ENCODE data around the gene TIAM1.

The TIAM1 gene

DNA sequence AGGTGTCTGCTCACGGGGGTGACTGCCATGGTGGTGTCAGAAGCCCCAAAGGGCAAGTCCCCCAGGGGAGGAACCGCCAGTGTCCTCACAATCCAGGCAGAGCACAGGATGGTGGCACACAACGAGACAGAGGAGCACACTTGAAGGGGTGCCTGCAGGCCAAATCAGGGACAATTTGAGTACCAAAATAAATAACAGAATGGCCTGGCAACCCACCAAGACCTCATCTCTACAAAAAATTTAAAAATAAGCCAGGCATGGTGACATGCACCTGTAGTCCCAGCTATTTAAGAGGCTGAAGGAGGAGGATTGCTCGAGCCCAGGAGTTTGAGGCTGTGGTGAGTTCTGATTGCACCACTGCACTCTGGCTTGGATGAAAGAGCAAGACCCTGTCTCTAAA is 38.2 kb downstream of the TIAM1 start:
- H3K4me1 ChIP-seq (ENCODE audit: low read length) = no peaks in the 10 kb centered on the region
- H3K9me3 ChIP-seq (ENCODE audit: insufficient read depth, low read length) = no peaks in the 10 kb centered on the region
- H3K79me2 ChIP-seq (ENCODE audit: low read length) = no peaks in the 10 kb centered on the region
- no peak overlapping the region for H2AFZ ChIP-seq (ENCODE audit: low read depth, low read length)
- H3K27me3 ChIP-seq (ENCODE audit: low read depth, low read length) = no peaks in the 10 kb centered on the region
- H3K27ac ChIP-seq (ENCODE audit: low read length) = no peak overlapping the region
- no peak overlapping the region for H3K4me3 ChIP-seq (ENCODE audit: low read length)
- no peak overlapping the region for H3K9ac ChIP-seq (ENCODE audit: low read length)
- no peaks in the 10 kb centered on the region for H3K36me3 ChIP-seq (replicated peaks; ENCODE audit: low read depth, low read length)
- H3K4me2 ChIP-seq (ENCODE audit: low read length) = no peak overlapping the region
- no peaks in the 10 kb centered on the region for H4K20me1 ChIP-seq (ENCODE audit: insufficient read depth, low read length)
- no peak for TF ChIP-seq EZH2phosphoT487 (IDR thresholded peaks at IDR 0.05; ENCODE audit: low read depth)
- TF ChIP-seq CTCF (IDR thresholded peaks at IDR 0.05; ENCODE audit: low read depth, low read length) = no peak

DNA sequence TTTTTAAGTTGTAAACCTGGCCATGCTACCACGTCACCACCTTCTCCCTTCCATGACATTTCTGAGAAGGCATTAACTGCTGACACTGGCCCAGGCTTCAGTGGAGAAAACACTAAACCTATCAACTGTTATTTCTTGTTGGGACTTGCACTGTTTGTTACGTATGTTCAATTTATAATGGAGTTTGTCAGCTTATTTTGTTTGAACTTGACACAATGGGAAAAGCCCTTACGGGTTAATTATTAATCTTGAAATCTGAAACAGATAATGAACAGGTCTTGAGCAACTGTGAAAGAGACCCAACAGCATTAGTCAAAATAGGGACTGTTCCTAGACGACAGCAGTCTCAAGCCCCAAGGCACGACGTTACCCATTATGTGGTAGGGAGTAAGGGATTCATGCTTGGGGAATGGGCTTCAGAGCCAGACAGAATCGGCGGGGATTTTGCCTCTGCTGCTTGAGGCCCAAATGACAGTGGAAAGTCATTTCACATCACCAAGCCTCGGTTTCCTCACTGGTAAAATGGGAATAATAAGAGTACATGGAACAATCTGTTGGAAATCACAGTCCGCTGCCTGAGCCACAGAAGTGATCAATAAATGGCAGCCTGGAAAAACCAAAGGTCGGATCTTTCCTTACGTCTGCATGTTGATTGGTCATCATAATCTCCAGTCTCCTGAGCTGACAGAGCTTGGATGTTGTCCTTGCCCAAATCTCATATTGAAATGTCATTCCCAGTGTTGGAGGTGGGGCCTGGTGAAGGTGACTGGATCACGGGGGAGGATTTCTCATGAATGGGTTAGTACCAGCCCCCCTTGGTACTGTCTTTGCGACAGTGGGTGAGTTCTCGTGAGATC is 44.5 kb downstream of the TIAM1 start:
- Histone ChIP-seq H2AFZ (ENCODE audit: low read depth, low read length) (peak overlapping the region; percentile 34; the same call in 1 of the 2 replicates), H3K27ac (ENCODE audit: low read length) (no peak overlapping the region), H3K79me2 (ENCODE audit: low read length) (no peaks in the 10 kb centered on the region), H3K27me3 (ENCODE audit: low read depth, low read length) (no peaks in the 10 kb centered on the region), H4K20me1 (ENCODE audit: insufficient read depth, low read length) (no peaks in the 10 kb centered on the region), H3K4me2 (ENCODE audit: low read length) (peak overlapping the region; percentile 60), H3K9me3 (ENCODE audit: insufficient read depth, low read length) (no peaks in the 10 kb centered on the region), H3K4me1 (ENCODE audit: low read length) (peaks cover 16% of the 10 kb centered on the region), H3K9ac (ENCODE audit: low read length) (no peak overlapping the region), H3K4me3 (ENCODE audit: low read length) (peak overlapping the region; percentile 45), H3K36me3 (replicated peaks; ENCODE audit: low read depth, low read length) (no peaks in the 10 kb centered on the region)
- TF ChIP-seq EZH2phosphoT487 (IDR thresholded peaks at IDR 0.05; ENCODE audit: low read depth) (no peak), CTCF (IDR thresholded peaks at IDR 0.05; ENCODE audit: low read depth, low read length) (no peak)

DNA sequence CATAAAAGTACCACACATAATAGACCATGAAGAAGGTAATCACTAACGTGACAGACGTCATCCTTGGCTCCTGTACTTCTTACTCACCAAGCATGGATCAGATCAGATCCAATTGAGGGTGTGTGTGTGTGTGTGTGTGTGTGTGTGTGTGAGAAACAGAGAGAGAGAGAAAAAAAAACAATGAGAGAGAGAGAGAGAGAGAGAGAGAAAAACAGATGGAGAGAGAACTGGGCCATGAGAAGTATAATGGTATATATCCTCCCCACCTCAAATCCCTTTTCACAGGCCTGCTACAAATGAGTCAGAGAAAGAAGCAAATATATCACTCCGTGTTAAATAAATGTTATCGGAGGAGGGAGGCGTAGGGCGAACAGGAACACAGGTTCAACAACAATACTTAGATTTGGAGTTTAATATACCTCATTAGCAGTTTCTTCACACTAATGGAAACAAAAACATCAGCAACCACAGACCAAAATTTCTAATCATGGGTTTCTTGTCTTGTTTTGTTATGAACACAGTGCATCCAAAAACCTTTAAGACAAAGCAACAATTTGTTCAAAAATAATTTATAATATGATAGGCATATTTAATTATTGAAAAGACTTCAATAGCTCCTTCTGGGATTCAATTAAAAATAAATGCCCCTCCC is 45.3 kb downstream of the TIAM1 start:
- H3K9ac ChIP-seq (ENCODE audit: low read length) = no peak overlapping the region
- H3K36me3 ChIP-seq (replicated peaks; ENCODE audit: low read depth, low read length) = no peaks in the 10 kb centered on the region
- H3K4me2 ChIP-seq (ENCODE audit: low read length) = peak overlapping the region; percentile 60
- H3K79me2 ChIP-seq (ENCODE audit: low read length) = no peaks in the 10 kb centered on the region
- no peaks in the 10 kb centered on the region for H3K27me3 ChIP-seq (ENCODE audit: low read depth, low read length)
- no peak overlapping the region for H3K27ac ChIP-seq (ENCODE audit: low read length)
- peaks cover 16% of the 10 kb centered on the region for H3K4me1 ChIP-seq (ENCODE audit: low read length)
- no peaks in the 10 kb centered on the region for H4K20me1 ChIP-seq (ENCODE audit: insufficient read depth, low read length)
- no peaks in the 10 kb centered on the region for H3K9me3 ChIP-seq (ENCODE audit: insufficient read depth, low read length)
- TF ChIP-seq CTCF (IDR thresholded peaks at IDR 0.05; ENCODE audit: low read depth, low read length) (no peak), EZH2phosphoT487 (IDR thresholded peaks at IDR 0.05; ENCODE audit: low read depth) (no peak)
- peak overlapping the region; percentile 45; the same call in 1 of the 2 replicates for H3K4me3 ChIP-seq (ENCODE audit: low read length)
- no peak overlapping the region; the same call in 1 of the 2 replicates for H2AFZ ChIP-seq (ENCODE audit: low read depth, low read length)

GRCh38 chr21:31297806-31298205 is 46.3 kb downstream of the TIAM1 start:
- Histone ChIP-seq H3K9ac (ENCODE audit: low read length) (no peak overlapping the region), H3K4me3 (ENCODE audit: low read length) (no peak overlapping the region), H3K79me2 (ENCODE audit: low read length) (no peaks in the 10 kb centered on the region), H2AFZ (ENCODE audit: low read depth, low read length) (no peak overlapping the region), H3K4me2 (ENCODE audit: low read length) (no peak overlapping the region), H4K20me1 (ENCODE audit: insufficient read depth, low read length) (no peaks in the 10 kb centered on the region), H3K9me3 (ENCODE audit: insufficient read depth, low read length) (no peaks in the 10 kb centered on the region), H3K36me3 (replicated peaks; ENCODE audit: low read depth, low read length) (no peaks in the 10 kb centered on the region), H3K27ac (ENCODE audit: low read length) (no peak overlapping the region), H3K27me3 (ENCODE audit: low read depth, low read length) (no peaks in the 10 kb centered on the region), H3K4me1 (ENCODE audit: low read length) (peaks cover 16% of the 10 kb centered on the region)
- TF ChIP-seq CTCF (IDR thresholded peaks at IDR 0.05; ENCODE audit: low read depth, low read length) (no peak), EZH2phosphoT487 (IDR thresholded peaks at IDR 0.05; ENCODE audit: low read depth) (no peak)

All from OCI-LY3 (cell line).